Caki2 (cell line): ENCODE measurements around the gene CFAP46. TPM values are rescaled to one million over a fixed set of nuclear protein-coding genes. Genes with fewer than 3 reads are reported as not detected.

Experiments used
- DNase-seq: peaks from one replicate; pipeline ENCODE4 v3.0.0-alpha.2; 2015; ENCODE audit warnings: low read depth
- in situ Hi-C: cut with HindIII; loops from 2 replicates; pipeline ENCODE4 v1.10.0; 2016; ENCODE audit warnings: low sequenced_read_pairs, low pct_unique_long_range_greater_than_20kb, mixed read lengths
- total RNA-seq: library from RNA; depleted of rRNA; stranded (reverse); fragments of >200 nt; shearing (Covaris generic); gene quantifications from 2 replicates; pipeline ENCODE4 v1.2.3, GENCODE V29; 2014; ENCODE audit warnings: low replicate concordance

The CFAP46 gene
- total RNA-seq, 1 experiment from 2014 or later, result not detected

- no peak for DNase-seq
- in situ Hi-C loops, result no loop called here
Measured at GRCh38 chr10:132981173-132981555, 38.8 kb upstream of the CFAP46 start.

DNA sequence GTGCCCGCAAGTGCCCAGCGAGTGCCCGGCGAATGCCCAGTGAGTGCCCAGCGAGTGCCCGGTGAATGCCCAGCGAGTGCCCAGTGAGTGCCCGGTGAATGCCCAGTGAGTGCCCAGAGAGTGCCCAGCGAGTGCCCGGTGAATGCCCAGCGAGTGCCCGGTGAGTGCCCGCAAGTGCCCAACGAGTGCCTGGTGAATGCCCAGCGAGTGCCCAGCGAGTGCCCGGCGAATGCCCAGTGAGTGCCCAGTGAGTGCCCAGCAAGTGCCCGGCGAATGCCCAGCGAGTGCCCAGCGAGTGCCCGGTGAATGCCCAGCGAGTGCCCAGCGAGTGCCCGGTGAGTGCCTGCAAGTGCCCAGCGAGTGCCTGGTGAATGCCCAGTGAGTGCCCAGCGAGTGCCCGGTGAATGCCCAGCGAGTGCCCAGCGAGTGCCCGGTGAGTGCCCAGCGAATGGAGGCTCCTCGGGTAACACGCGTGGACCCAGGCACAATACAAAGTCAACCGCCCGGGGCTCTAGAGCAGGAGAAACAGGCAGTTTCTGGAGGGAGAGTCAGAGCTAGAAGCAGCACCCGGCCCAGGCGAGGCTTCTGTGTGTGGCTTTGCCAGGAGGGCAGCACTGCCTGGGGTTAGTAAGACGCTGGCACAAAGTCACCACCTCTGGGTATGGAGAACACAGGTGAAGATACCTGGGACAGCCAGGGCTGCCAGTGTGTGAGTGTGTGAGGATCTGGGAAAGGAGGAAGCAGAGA, 38.2 kb upstream of the CFAP46 start:
- DNase-seq, result no peak
- in situ Hi-C loops, result no loop called here

DNA sequence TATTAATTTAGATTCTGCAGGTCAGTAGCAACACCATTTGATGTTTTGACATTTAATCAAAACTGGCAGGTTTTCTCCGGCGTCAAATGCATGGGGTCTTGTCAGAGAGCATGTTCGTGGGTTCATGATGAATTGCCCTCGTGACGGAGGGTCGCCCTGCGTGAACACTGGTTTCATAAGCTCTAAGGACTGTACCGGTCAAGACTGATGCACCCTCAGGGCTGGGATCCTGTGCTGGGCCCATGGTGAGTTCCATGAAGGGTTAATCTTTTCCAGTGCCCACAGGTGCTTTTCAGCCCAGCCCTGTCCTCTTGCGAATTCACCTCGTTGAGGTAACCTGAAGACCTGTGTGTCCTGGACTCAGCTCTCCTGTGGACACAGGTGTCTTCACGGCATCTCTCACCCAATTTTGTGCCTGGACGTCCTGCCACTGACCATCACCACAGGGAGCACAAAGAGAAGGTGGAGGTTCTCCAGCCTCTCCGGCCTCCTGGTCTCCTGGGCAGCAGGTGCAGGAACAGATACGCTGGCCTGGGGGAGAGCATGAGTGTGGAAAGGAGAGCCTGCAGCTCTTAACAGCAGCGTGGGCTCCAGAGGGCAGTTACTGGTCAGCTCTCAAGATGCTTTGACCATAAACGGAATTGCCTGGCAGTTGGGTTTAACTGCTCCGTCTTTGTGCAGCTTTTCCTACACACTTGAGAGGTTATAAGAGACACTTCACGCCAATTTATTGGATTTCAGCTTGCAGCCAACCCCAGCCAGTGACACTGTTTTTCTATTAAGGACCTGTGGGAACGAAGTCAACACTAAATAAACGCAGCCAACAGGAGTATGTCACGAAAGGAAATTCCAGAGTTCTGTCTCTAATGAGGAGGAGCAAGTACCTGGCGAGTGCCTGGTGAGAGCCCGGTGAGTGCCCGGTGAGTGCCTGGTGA, 37.4 kb upstream of the CFAP46 start:
- in situ Hi-C loops, result no loop called here
- no peak for DNase-seq

GRCh38 chr10:132978542-132978941, 36.2 kb upstream of the CFAP46 start:
- in situ Hi-C loops, result no loop called here

DNA sequence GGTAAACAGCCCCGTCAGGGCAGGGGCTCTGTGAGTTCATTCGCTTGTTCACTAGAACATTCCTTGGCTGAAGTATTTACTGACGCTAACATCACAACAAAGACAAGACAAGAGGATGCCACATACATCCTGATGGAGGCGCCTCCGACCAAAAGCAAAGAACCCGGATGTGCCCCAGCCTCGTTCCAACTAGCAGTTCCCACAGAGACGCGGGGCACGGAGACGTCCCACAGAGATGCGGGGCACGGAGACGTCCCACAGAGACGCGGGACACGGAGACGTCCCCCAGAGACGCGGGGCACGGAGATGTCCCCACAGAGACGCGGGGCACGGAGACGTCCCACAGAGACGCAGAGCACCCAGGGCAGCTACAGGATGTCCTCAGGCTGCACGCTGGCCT, 35.4 kb upstream of the CFAP46 start:
- in situ Hi-C loops, result no loop called here
- DNase-seq, result no peak

More at GRCh38 chr10:132978542-132978941, 36.2 kb upstream of the CFAP46 start:
- DNase-seq, result no peak

DNA sequence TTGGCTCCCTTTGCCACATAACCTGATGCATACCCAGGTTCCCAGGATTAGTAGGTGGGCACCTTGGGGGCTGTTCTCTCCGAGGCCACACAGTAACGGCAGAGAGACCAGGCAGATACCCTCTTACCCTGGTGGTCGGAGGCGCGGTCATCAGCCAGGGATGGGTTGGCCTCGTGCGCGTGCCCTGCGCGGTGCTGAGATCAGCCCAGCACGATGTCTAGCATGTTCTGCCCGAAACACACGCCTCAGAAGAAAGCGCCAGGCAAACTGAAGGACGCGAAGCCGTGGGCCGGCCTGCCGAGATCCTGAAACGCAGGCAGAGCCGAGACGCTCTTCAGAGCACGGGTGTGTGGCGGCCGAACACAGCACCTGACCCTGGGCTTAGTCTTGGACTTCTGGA, 34.7 kb upstream of the CFAP46 start:
- no peak for DNase-seq
- in situ Hi-C loops, result no loop called here

DNA sequence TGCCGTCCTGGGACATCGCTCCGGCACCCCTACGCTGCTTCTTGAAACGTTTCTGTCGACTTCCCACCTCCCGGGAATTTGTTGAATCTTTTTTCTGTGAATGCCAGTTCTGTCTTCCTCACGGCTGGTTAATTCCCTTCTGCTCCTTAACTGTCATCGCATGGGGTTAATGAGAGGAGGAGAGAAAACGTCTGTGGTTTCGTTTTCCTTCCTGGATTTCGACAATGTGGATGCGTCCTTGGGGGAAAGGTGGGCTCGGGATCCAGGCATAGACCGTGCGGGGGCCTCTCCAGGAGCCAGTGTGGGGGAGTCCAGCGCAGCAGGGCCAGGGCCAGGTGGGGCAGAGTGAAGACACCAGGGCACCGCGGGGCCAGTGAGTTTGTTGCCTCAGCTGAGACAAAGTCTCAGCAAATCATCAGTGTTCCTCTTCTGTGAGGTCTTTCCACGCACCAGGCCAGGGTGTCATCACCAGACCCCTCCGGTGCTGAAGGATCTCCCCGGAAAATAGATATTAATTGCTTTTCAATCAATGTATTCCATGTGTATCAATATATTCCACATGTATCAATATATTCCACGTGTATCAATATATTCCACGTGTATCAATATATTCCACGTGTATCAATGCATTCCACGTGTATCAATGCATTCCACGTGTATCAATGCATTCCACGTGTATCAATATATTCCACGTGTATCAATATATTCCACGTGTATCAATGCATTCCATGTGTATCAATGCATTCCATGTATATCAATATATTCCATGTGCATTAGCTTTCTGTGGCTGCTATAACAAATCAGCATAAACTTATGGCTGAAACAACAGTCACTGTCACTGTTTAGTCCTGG, 33.7 kb upstream of the CFAP46 start:
- DNase-seq, result no peak
- in situ Hi-C loops, result no loop called here

GRCh38 chr10:132974886-132975830, 32.8 kb upstream of the CFAP46 start:
- in situ Hi-C loops, result no loop called here

GRCh38 chr10:132974249-132974796, 32.0 kb upstream of the CFAP46 start:
- in situ Hi-C loops, result no loop called here
- DNase-seq, result no peak

More at GRCh38 chr10:132974886-132975830, 32.8 kb upstream of the CFAP46 start:
- no peak for DNase-seq

DNA sequence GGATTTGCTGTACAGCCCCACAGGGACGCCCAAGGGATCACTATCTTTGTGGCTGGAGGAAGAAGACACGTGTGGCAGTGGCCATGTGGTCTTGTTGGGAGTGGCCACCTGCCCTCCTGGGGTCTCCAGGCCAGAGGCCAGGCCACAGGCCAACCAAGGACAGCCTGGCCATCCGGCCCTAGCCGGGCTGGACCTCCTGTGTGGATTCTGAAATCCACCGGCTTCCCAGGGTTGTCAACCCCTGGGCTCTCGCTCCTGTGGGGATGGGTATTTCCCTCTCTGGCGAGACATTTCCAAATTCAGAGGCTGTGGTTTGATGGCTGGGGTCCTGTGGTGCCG, 31.5 kb upstream of the CFAP46 start:
- DNase-seq, result no peak
- in situ Hi-C loops, result no loop called here

GRCh38 chr10:132972986-132973902, 30.9 kb upstream of the CFAP46 start:
- in situ Hi-C loops, result no loop called here

GRCh38 chr10:132972149-132972985, 30.0 kb upstream of the CFAP46 start:
- no peak for DNase-seq
- in situ Hi-C loops, result no loop called here

More at GRCh38 chr10:132972986-132973902, 30.9 kb upstream of the CFAP46 start:
- no peak for DNase-seq

GRCh38 chr10:132971448-132972148, 29.2 kb upstream of the CFAP46 start:
- in situ Hi-C loops, result no loop called here
- DNase-seq, result no peak

DNA sequence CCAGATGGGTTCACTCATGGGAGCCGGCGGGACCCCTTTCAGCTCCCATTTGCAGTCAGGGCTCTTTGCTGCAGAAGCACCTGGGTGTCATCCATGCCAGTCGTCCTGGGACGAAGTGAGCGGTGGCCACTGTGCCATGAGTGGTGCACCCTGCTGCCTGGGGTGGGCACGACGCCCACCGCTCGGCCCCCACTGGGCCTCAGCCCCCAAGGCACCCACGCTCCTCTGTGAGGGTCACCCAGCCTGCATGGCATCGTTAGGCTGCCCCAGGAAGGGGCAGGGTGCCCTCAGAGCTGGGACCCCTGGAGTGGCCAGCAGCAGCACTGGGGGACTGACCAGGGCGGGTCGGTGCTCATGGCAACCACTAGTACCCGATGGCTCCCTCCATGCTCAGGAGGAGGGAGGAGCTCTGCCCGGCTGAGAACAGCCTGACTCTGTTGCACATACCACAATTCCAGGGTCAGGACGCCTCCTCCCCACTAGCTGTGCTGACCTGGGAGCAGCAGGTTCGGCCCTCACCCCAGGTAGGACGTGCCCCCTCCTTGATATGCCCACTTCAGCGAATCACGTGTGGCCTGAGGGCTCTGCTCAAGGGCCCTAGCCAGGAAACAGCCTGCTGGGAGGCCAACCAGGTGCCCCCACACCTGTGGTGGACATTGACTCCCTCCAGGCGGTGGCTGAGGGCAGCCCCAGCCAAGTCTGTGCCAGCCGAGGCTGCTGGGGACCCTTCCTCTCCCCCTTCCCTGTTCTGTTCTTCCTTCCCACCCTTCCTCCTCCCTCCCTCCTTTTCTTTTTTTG, 28.5 kb upstream of the CFAP46 start:
- no peak for DNase-seq
- in situ Hi-C loops, result no loop called here
